HEK293 (cell line): ENCODE data around the gene MESP2.

Experiments
- CTCF ChIP-seq: fragments of 450-650 bp; formaldehyde crosslinking; IDR thresholded peaks from 2 replicates; pipeline ENCODE4 v1.5.1; 2016; ENCODE audit warnings: missing biosample characterization, missing genetic modification characterization
- KLF10 ChIP-seq: fragments of 450-650 bp; IDR thresholded peaks from 2 replicates; pipeline ENCODE4 v1.5.1; 2018; ENCODE audit warnings: missing biosample characterization, mild to moderate bottlenecking, missing genetic modification characterization
- ZNF670 ChIP-seq: fragments of 450-650 bp; formaldehyde crosslinking; IDR thresholded peaks from 2 replicates; pipeline ENCODE4 v1.5.1; 2016; ENCODE audit warnings: missing biosample characterization, missing genetic modification characterization, low read depth

- TF ChIP-seq ZNF670 (tag by site-specific recombination) (no peak), KLF10 (no peak), CTCF (tag by site-specific recombination) (no peak)
These were observed 8.7 kb upstream of the MESP2 start for GRCh38 chr15:89767411-89767915.
